K562 (cell line): ENCODE data around the gene WDR45. TPM values are rescaled to one million over a fixed set of nuclear protein-coding genes. Genes with fewer than 3 reads are reported as not detected.

ENCODE experiments used
- ADNP ChIP-seq: fragments of 200-800 bp; sonication (Bioruptor generic); IDR thresholded peaks from 2 replicates; pipeline ENCODE4 v1.6.1; 2016; ENCODE audit warnings: missing genetic modification characterization, missing compliant biosample characterization
- ARID2 ChIP-seq: fragments of 450-650 bp; IDR thresholded peaks from 2 replicates; pipeline ENCODE4 v1.6.1; 2017; ENCODE audit warnings: antibody characterized with exemption, mild to moderate bottlenecking
- BDP1 ChIP-seq: IDR thresholded peaks from 3 replicates; pipeline ENCODE4 v1.6.1; 2011; ENCODE audit not compliant: insufficient read length, insufficient read depth
- CBX1 ChIP-seq: sonication (generic); IDR thresholded peaks from 2 replicates; pipeline ENCODE4 v1.6.1; 2016; ENCODE audit warnings: antibody characterized with exemption, low read depth, mild to moderate bottlenecking
- CREB1 ChIP-seq, 2 experiments: sonication (generic) in 1 of 2; formaldehyde crosslinking in 1 of 2; IDR thresholded peaks; 2 replicates each; pipeline versions ENCODE4 v1.6.1 to v1.8.0; 2012 to 2022; ENCODE audit warnings: inconsistent platforms in 1 of 2, mild to moderate bottlenecking in 1 of 2, missing genetic modification reagents in 1 of 2, moderate library complexity in 1 of 2
- DACH1 ChIP-seq: fragments of 450-650 bp; IDR thresholded peaks from 2 replicates; pipeline ENCODE4 v1.6.1; 2018; ENCODE audit not compliant: partially characterized antibody
- GATAD2A ChIP-seq: fragments of 450-650 bp; IDR thresholded peaks from 2 replicates; pipeline ENCODE4 v1.6.1; 2017
- HMGXB4 ChIP-seq: sonication (generic); formaldehyde crosslinking; IDR thresholded peaks from 2 replicates; pipeline ENCODE4 v1.8.1; 2023; ENCODE audit warnings: mild to moderate bottlenecking, missing genetic modification reagents
- ILF3 ChIP-seq: fragments of 450-650 bp; IDR thresholded peaks from 2 replicates; pipeline ENCODE4 v1.6.1; 2018; ENCODE audit warnings: antibody characterized with exemption, mild to moderate bottlenecking, moderate library complexity, borderline replicate concordance
- POLR2H ChIP-seq: IDR thresholded peaks from 2 replicates; pipeline ENCODE4 v1.6.1; 2016; ENCODE audit warnings: missing genetic modification characterization, low read depth, mild to moderate bottlenecking, control low read depth, missing compliant biosample characterization, moderate library complexity
- RBM34 ChIP-seq: fragments of 200-400 bp; formaldehyde crosslinking; IDR thresholded peaks from 2 replicates; pipeline ENCODE4 v1.6.1; 2018; ENCODE audit warnings: low read length, borderline replicate concordance; ENCODE audit not compliant: insufficient read depth
- SNIP1 ChIP-seq: fragments of 450-650 bp; IDR thresholded peaks from 2 replicates; pipeline ENCODE4 v1.7.1; 2017; ENCODE audit warnings: low read depth, mild to moderate bottlenecking
- TCF3 ChIP-seq: sonication (generic); formaldehyde crosslinking; IDR thresholded peaks from 2 replicates; pipeline ENCODE4 v1.4.0; 2020; ENCODE audit warnings: mild to moderate bottlenecking, missing genetic modification reagents
- ZC3H8 ChIP-seq: fragments of 450-650 bp; IDR thresholded peaks from 2 replicates; pipeline ENCODE4 v1.6.1; 2017
- ZNF324 ChIP-seq: fragments of 250-450 bp; sonication (Bioruptor Pico); IDR thresholded peaks from 2 replicates; pipeline ENCODE4 v1.4.0; 2020; ENCODE audit warnings: mild to moderate bottlenecking
- ZNF551 ChIP-seq: fragments of 250-450 bp; sonication (Bioruptor Pico); IDR thresholded peaks from 2 replicates; pipeline ENCODE4 v1.5.0; 2021; ENCODE audit warnings: mild to moderate bottlenecking, moderate library complexity
- ZNF695 ChIP-seq: fragments of 450-650 bp; formaldehyde crosslinking; IDR thresholded peaks from 2 replicates; pipeline ENCODE4 v1.4.0; 2020; ENCODE audit warnings: mild to moderate bottlenecking, moderate library complexity
- polyA plus RNA-seq, 8 experiments: library from polyadenylated mRNA; depleted of rRNA in 4 of 8; stranded (reverse) in 5 of 8; unstranded in 3 of 8; fragments of >200 nt; fragmentation: Nextera tagmentation in 2 of 8; fragmentation: Illumina TruSeq in 1 of 8; extraction: Ambion mirVana in 2 of 8; extraction: Trizol in 1 of 8; gene quantifications; 2 replicates each; pipeline versions ENCODE4 v1.2.1 to v1.2.3, GENCODE V29; 2011 to 2014; ENCODE audit warnings: inconsistent platforms in 1 of 8, missing spikeins in 1 of 8
- total RNA-seq, 7 experiments: library from RNA; depleted of rRNA in 6 of 7; stranded (reverse); fragments of >200 nt in 6 of 7; fragmentation: Illumina TruSeq in 2 of 7; extraction: Trizol in 2 of 7; gene quantifications; 2 replicates each; pipeline versions ENCODE4 v1.2.1 to v1.2.3, GENCODE V29; 2011 to 2021; ENCODE audit warnings: low replicate concordance in 1 of 7
- TF ChIP-seq, protein P1 (sequence below): fragments of 250-450 bp; sonication (Bioruptor Pico); IDR thresholded peaks from 2 replicates; pipeline ENCODE4 v1.4.0; 2020
- TF ChIP-seq, protein P2 (sequence below), 3 experiments: IDR thresholded peaks in 2 of 3; conservative IDR thresholded peaks in 1 of 3; 2 replicates each; pipeline ENCODE4 v1.5.1; 2011 to 2012; ENCODE audit warnings: low read length in 3 of 3, mild to moderate bottlenecking in 3 of 3, control low read depth in 2 of 3, improper control_type of control experiment in 1 of 3, inconsistent platforms in 1 of 3, low read depth in 1 of 3, mixed read lengths in 1 of 3, moderate library complexity in 1 of 3; ENCODE audit not compliant: insufficient read depth in 2 of 3

The WDR45 gene
- total and polyA plus RNA-seq, 9 of the 15 experiments (the other 6 are each of a cell fraction or from before 2014, with no cell fraction given), result 19.4 to 136 (median 59.7) TPM

GRCh38 chrX:49043220-49043986, 36.3 kb downstream of the WDR45 start, which contains the start of gene TFE3 (continued):
- TF ChIP-seq RBM34 (no peak), CBX1 (no peak), ZNF324 (CRISPR knock-in tag) (no peak), GATAD2A (no peak), ILF3 (no peak), TCF3 (0 out of 2 replicates have a peak, but pooled peaks have one; percentile 18), ZNF551 (CRISPR knock-in tag) (no peak), HMGXB4 (CRISPR knock-in tag) (no peak), SNIP1 (no peak), ADNP (tag) (no peak), DACH1 (no peak), ZNF695 (CRISPR knock-in tag) (no peak), CREB1 (IDR thresholded peaks at IDR 0.05) (peak; percentile 86), CREB1 (CRISPR knock-in tag; IDR thresholded peaks at IDR 0.05) (peak; percentile 89), ZC3H8 (no peak), BDP1 (no peak), POLR2H (tag) (no peak), ARID2 (no peak)
- TF ChIP-seq, protein P1, sequence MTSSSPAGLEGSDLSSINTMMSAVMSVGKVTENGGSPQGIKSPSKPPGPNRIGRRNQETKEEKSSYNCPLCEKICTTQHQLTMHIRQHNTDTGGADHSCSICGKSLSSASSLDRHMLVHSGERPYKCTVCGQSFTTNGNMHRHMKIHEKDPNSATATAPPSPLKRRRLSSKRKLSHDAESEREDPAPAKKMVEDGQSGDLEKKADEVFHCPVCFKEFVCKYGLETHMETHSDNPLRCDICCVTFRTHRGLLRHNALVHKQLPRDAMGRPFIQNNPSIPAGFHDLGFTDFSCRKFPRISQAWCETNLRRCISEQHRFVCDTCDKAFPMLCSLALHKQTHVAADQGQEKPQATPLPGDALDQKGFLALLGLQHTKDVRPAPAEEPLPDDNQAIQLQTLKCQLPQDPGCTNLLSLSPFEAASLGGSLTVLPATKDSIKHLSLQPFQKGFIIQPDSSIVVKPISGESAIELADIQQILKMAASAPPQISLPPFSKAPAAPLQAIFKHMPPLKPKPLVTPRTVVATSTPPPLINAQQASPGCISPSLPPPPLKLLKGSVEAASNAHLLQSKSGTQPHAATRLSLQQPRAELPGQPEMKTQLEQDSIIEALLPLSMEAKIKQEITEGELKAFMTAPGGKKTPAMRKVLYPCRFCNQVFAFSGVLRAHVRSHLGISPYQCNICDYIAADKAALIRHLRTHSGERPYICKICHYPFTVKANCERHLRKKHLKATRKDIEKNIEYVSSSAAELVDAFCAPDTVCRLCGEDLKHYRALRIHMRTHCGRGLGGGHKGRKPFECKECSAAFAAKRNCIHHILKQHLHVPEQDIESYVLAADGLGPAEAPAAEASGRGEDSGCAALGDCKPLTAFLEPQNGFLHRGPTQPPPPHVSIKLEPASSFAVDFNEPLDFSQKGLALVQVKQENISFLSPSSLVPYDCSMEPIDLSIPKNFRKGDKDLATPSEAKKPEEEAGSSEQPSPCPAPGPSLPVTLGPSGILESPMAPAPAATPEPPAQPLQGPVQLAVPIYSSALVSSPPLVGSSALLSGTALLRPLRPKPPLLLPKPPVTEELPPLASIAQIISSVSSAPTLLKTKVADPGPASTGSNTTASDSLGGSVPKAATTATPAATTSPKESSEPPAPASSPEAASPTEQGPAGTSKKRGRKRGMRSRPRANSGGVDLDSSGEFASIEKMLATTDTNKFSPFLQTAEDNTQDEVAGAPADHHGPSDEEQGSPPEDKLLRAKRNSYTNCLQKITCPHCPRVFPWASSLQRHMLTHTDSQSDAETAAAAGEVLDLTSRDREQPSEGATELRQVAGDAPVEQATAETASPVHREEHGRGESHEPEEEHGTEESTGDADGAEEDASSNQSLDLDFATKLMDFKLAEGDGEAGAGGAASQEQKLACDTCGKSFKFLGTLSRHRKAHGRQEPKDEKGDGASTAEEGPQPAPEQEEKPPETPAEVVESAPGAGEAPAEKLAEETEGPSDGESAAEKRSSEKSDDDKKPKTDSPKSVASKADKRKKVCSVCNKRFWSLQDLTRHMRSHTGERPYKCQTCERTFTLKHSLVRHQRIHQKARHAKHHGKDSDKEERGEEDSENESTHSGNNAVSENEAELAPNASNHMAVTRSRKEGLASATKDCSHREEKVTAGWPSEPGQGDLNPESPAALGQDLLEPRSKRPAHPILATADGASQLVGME (CRISPR knock-in tag), result no peak
- TF ChIP-seq, protein P2, sequence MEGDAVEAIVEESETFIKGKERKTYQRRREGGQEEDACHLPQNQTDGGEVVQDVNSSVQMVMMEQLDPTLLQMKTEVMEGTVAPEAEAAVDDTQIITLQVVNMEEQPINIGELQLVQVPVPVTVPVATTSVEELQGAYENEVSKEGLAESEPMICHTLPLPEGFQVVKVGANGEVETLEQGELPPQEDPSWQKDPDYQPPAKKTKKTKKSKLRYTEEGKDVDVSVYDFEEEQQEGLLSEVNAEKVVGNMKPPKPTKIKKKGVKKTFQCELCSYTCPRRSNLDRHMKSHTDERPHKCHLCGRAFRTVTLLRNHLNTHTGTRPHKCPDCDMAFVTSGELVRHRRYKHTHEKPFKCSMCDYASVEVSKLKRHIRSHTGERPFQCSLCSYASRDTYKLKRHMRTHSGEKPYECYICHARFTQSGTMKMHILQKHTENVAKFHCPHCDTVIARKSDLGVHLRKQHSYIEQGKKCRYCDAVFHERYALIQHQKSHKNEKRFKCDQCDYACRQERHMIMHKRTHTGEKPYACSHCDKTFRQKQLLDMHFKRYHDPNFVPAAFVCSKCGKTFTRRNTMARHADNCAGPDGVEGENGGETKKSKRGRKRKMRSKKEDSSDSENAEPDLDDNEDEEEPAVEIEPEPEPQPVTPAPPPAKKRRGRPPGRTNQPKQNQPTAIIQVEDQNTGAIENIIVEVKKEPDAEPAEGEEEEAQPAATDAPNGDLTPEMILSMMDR (IDR thresholded peaks at IDR 0.05 in 2 of 3, conservative IDR thresholded peaks at IDR 0.05 in 1 of 3; ENCODE audit: insufficient read depth in 2 of 3, low read depth in 1 of 3, low read length in 3 of 3), result peak; percentile 76 to 86 (median 84)
